Measurements from ENCODE around the gene GCGR. TPM values are rescaled to one million over a fixed set of nuclear protein-coding genes. Genes with fewer than 3 reads are reported as not detected.

Gene GCGR
- polyA plus RNA-seq (2013, experiment 1 of 2), result not detected
- polyA plus RNA-seq (2013, experiment 2 of 2), result 0.03 TPM

DNA sequence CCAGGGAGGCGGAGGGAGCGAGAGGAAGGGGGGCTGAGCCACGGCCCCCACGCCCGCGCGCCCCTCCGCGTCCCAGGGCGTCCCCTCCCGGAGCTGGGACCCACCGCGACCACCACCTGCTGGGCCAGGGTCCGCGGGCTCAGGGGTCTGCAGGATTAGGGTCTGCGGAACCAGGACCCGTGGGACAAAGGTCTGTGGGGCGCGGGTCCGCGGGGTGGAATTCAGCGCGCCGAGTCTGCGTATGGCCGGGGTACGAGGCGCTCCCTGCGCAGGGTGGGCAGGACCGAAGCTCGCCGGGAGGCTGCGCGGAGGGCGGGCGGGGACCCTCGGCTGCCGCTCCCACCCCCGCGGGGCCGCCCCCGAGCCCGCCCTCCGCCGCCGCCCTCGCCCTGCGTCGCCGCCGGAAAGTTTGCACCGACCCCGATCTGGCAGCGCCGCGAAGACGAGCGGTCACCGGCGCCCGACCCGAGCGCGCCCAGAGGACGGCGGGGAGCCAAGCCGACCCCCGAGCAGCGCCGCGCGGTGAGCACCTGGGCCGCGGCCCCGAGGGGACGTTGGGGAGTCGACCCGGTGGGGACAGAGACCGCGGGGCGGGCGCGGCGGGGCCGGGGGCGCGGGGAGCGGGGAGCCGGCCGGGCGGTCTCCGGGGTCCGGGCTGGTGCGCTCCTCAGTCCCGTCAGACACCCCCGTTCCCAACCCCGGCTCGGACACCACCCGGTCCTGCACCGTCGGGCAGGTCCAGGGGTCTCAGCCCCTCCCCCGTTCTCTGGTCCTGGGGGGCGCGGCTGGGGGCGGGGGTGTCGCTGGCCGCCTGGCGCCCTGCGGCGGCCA lies at the start of gene GCGR:
Gene GCGR (plus strand): TSS at position 423 of the 831 bp plus-strand sequence. CDS start 4,869 bp downstream, outside the sequence.
- H3K4me2 ChIP-seq (ENCODE audit: low read length, poor library complexity, severe bottlenecking), result peak within 1 kb of the TSS; percentile 33
- H3K27ac ChIP-seq (ENCODE audit: low read length, poor library complexity, severe bottlenecking), result no peak within 1 kb of the TSS
- H2AK5ac ChIP-seq (ENCODE audit: low read length, severe bottlenecking), result no peak within 1 kb of the TSS
- H3K4ac ChIP-seq (ENCODE audit: low read depth in 1 of 2, low read length in 2 of 2), result no peak within 1 kb of the TSS
- no peak within 1 kb of the TSS for H3K18ac ChIP-seq (ENCODE audit: low read depth in 1 of 2, low read length in 2 of 2)
- WGBS, result 8% methylated on average over 48 of the region's 110 CpGs
- H3K4me3 ChIP-seq (ENCODE audit: insufficient read depth in 1 of 2, low read depth in 1 of 2, low read length in 2 of 2), result no peak within 1 kb of the TSS
- H4K8ac ChIP-seq (ENCODE audit: low read length), result no peak within 1 kb of the TSS
- peaks cover 73 to 80% of the 10 kb centered on the region in 2 experiments for H3K27me3 ChIP-seq (ENCODE audit: control insufficient read depth in 1 of 2, insufficient read depth in 1 of 2, low read length in 2 of 2)
- H3K4me1 ChIP-seq (ENCODE audit: control insufficient read depth, insufficient read depth, low read depth, low read length), result peaks cover 16% of the 10 kb centered on the region
- DNase-seq, result no peak
- no peak within 1 kb of the TSS for H3K9ac ChIP-seq (ENCODE audit: low read length)
- no peak within 1 kb of the TSS for H3K14ac ChIP-seq (ENCODE audit: low read length in 2 of 2)
- H2AFZ ChIP-seq (ENCODE audit: low read depth, low read length), result no peak within 1 kb of the TSS
- H2BK15ac ChIP-seq (ENCODE audit: low read depth, poor library complexity, severe bottlenecking), result peak within 1 kb of the TSS; percentile 63
- no peak within 1 kb of the TSS for H2BK12ac ChIP-seq (ENCODE audit: low read length in 2 of 2)
- no peak within 1 kb of the TSS for H2BK120ac ChIP-seq (ENCODE audit: low read depth, low read length)
- H3K9me3 ChIP-seq (ENCODE audit: control insufficient read depth, low read length), result peaks cover 6% of the 10 kb centered on the region
- no peaks in the 10 kb centered on the region for H3K79me1 ChIP-seq (replicated peaks; ENCODE audit: low read length, poor library complexity, severe bottlenecking)
- no peak within 1 kb of the TSS for H2BK5ac ChIP-seq (ENCODE audit: low read depth, low read length, poor library complexity, severe bottlenecking)
- peak within 1 kb of the TSS in 1 of 2 experiments; percentile 42 for H3K23ac ChIP-seq (ENCODE audit: low read length in 2 of 2)
- no peaks in the 10 kb centered on the region for H3K36me3 ChIP-seq (ENCODE audit: control insufficient read depth in 1 of 2, insufficient read depth in 2 of 2, low read depth in 1 of 2, low read length in 2 of 2)
- peak within 1 kb of the TSS; percentile 28 for H4K91ac ChIP-seq (ENCODE audit: low read length)

DNA sequence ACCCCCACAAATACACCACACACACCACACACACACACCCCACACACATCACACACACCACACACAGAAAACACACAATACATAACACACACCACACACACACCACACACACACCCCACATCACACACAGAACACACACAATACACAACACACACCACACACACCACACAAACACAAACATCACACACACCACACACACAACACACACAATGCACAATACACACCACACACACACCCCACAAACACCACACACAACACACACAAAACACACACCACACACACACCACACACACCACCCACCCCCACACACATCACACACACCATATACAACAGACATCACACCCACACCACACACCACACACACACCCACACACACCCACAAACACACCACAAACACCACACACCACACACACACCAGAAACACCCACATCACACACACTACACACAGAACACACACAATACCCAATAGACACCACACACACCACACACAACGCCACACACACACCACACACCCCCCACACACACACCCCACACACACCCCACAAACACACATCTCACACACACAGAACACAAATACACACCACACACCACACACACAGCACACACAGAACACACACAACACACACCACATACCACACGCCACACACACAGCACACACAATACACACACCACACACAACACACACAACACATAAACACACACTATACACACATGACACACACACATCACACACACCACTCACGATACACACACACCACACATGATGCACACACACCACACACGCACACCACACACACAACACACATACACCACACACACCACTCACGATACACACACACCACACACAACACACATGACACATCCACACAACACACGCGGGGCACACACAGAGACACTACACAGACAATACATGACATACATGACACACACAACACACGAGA lies 11.0 kb upstream of the GCGR start:
- WGBS, result 92% methylated on average over 8 of the region's 8 CpGs
- Histone ChIP-seq H3K79me1 (replicated peaks; ENCODE audit: low read length, poor library complexity, severe bottlenecking) (no peaks in the 10 kb centered on the region), H3K36me3 (ENCODE audit: control insufficient read depth in 1 of 2, insufficient read depth in 2 of 2, low read depth in 1 of 2, low read length in 2 of 2) (peaks cover 0 to 2% of the 10 kb centered on the region in 2 experiments), H3K27me3 (ENCODE audit: control insufficient read depth in 1 of 2, insufficient read depth in 1 of 2, low read length in 2 of 2) (peaks cover 5 to 27% of the 10 kb centered on the region in 2 experiments), H2BK15ac (ENCODE audit: low read depth, poor library complexity, severe bottlenecking) (no peak overlapping the region), H3K9ac (ENCODE audit: low read length) (no peak overlapping the region), H3K27ac (ENCODE audit: low read length, poor library complexity, severe bottlenecking) (no peak overlapping the region), H4K91ac (ENCODE audit: low read length) (peak overlapping the region; percentile 82), H3K4me3 (ENCODE audit: insufficient read depth in 1 of 2, low read depth in 1 of 2, low read length in 2 of 2) (no peak overlapping the region), H4K8ac (ENCODE audit: low read length) (no peak overlapping the region), H3K4me2 (ENCODE audit: low read length, poor library complexity, severe bottlenecking) (no peak overlapping the region), H3K14ac (ENCODE audit: low read length in 2 of 2) (peak overlapping the region in 1 of 2 experiments; percentile 61), H3K9me3 (ENCODE audit: control insufficient read depth, low read length) (no peaks in the 10 kb centered on the region), H3K18ac (ENCODE audit: low read depth in 1 of 2, low read length in 2 of 2) (no peak overlapping the region), H2AFZ (ENCODE audit: low read depth, low read length) (no peak overlapping the region), H3K4ac (ENCODE audit: low read depth in 1 of 2, low read length in 2 of 2) (no peak overlapping the region), H3K4me1 (ENCODE audit: control insufficient read depth, insufficient read depth, low read depth, low read length) (peaks cover 3% of the 10 kb centered on the region), H2AK5ac (ENCODE audit: low read length, severe bottlenecking) (no peak overlapping the region), H2BK120ac (ENCODE audit: low read depth, low read length) (no peak overlapping the region), H2BK5ac (ENCODE audit: low read depth, low read length, poor library complexity, severe bottlenecking) (no peak overlapping the region), H2BK12ac (ENCODE audit: low read length in 2 of 2) (peak overlapping the region in 1 of 2 experiments; percentile 10), H3K23ac (ENCODE audit: low read length in 2 of 2) (peak overlapping the region in 1 of 2 experiments; percentile 56)
- no peak for DNase-seq

DNA sequence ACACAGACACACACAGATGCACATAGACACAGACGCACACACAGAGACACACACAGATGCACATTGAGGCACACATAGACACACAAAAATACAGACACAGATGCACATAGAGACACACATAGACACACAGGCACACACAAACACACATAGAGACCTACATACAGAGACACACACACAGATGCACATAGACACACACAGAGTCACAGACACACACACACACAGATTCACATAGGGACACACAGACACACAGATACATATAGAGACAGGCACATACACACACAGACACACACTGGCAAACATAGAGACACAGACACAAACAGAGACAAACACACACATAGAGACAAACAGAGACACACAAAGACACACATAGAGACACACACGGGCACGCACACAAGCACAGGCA lies 9.9 kb upstream of the GCGR start:
- DNase-seq, result no peak
- 97% methylated on average over 3 of the region's 3 CpGs for WGBS
- peaks cover 5 to 27% of the 10 kb centered on the region in 2 experiments for H3K27me3 ChIP-seq (ENCODE audit: control insufficient read depth in 1 of 2, insufficient read depth in 1 of 2, low read length in 2 of 2)

More for the DNA sequence above, 9.9 kb upstream of the GCGR start:
- Histone ChIP-seq H3K23ac (ENCODE audit: low read length in 2 of 2) (no peak overlapping the region), H3K9ac (ENCODE audit: low read length) (no peak overlapping the region), H3K9me3 (ENCODE audit: control insufficient read depth, low read length) (no peaks in the 10 kb centered on the region), H3K4me3 (ENCODE audit: insufficient read depth in 1 of 2, low read depth in 1 of 2, low read length in 2 of 2) (no peak overlapping the region), H3K14ac (ENCODE audit: low read length in 2 of 2) (no peak overlapping the region), H4K91ac (ENCODE audit: low read length) (no peak overlapping the region), H3K4me1 (ENCODE audit: control insufficient read depth, insufficient read depth, low read depth, low read length) (peaks cover 3% of the 10 kb centered on the region), H2AK5ac (ENCODE audit: low read length, severe bottlenecking) (no peak overlapping the region), H2BK12ac (ENCODE audit: low read length in 2 of 2) (no peak overlapping the region), H3K36me3 (ENCODE audit: control insufficient read depth in 1 of 2, insufficient read depth in 2 of 2, low read depth in 1 of 2, low read length in 2 of 2) (peaks cover 0 to 2% of the 10 kb centered on the region in 2 experiments), H2BK15ac (ENCODE audit: low read depth, poor library complexity, severe bottlenecking) (no peak overlapping the region), H3K79me1 (replicated peaks; ENCODE audit: low read length, poor library complexity, severe bottlenecking) (no peaks in the 10 kb centered on the region), H3K18ac (ENCODE audit: low read depth in 1 of 2, low read length in 2 of 2) (no peak overlapping the region), H3K27ac (ENCODE audit: low read length, poor library complexity, severe bottlenecking) (no peak overlapping the region), H2AFZ (ENCODE audit: low read depth, low read length) (no peak overlapping the region), H3K4ac (ENCODE audit: low read depth in 1 of 2, low read length in 2 of 2) (no peak overlapping the region), H3K4me2 (ENCODE audit: low read length, poor library complexity, severe bottlenecking) (no peak overlapping the region), H4K8ac (ENCODE audit: low read length) (no peak overlapping the region), H2BK5ac (ENCODE audit: low read depth, low read length, poor library complexity, severe bottlenecking) (no peak overlapping the region), H2BK120ac (ENCODE audit: low read depth, low read length) (no peak overlapping the region)

All from mesenchymal stem cell (in vitro differentiated cells and primary cell).